ENCODE results near the gene DTX1. TPM values are rescaled to one million over a fixed set of nuclear protein-coding genes. Genes with fewer than 3 reads are reported as not detected.

The DTX1 gene
- total RNA-seq, 1 experiment from 2014 or later: 0.44 TPM

DNA sequence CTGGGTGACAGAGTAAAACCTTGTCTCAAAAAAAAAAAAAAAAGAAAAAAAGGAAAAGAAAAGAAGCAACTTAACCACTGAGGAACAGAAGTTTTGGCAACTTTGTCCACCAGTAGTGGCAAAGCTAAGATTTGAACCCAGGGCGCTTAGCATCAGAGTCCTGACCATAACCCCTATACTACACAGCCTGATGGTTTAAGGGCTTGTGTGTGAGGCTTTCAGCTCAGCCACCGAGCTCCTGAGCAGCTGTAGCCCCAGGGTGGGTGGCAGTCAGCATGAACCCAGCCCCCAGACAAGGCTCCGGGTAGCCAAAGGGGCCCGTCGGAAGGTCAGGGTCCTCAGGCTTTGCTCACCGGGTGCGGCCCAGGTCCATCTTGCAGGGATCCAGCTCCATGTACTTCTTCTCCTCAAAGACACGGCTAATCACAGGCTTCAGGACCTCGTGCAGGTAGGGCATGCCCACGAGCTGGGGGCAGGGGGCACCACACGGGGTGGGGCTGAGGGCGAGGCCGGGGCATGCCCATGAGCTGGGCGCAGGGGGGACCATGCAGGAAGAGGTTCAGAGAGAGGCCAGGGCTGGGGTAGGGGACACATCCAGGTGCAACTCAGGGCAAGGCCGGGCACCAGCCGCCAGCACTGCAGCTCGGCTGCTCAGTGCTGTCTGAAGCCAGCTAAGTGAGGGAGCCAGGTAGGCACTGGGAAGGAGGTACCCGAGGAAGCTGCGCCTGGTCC is 58.1 kb downstream of the DTX1 start:
- POLR2A ChIA-PET: no interaction called here
- in situ Hi-C loops (cut with HindIII; ENCODE audit: low pct_unique_long_range_greater_than_20kb, low sequenced_read_pairs): no loop called here

DNA sequence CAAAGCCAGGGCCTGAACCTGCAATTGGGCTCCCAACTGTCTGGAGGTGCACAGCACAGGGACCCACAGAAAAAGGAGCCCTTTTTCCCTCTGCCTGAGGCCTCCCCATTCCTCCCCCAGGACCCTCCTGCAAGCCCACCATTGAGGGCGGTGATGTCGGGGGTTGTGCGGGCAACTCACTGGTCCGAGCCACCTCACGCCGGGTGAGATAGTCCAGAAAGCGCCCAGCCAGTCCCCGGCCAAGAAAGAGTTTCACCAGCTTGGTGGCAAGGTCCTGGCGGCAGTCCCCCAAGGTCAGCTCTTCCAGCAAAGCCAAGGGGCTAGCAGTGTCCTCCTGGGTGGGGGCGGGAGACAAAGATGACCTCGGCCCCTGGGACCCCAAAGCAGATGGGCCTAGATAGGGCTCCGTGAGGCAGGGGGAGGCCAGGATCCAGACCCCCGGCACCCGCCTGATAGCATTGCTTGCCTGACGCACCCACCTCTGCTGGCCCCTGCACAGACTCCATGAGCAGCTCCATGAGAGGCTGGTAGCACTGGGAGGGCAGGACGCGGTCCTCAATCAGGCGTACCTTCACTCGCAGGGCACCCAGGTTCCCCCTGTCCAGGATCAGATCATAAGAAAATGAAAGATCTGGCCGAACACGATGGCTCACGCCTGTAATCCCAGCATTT is 59.1 kb downstream of the DTX1 start:
- ATAC-seq (no peak), DNase-seq (ENCODE audit: low read depth, low spot score) (no peak)
- TF ChIP-seq, protein P1, sequence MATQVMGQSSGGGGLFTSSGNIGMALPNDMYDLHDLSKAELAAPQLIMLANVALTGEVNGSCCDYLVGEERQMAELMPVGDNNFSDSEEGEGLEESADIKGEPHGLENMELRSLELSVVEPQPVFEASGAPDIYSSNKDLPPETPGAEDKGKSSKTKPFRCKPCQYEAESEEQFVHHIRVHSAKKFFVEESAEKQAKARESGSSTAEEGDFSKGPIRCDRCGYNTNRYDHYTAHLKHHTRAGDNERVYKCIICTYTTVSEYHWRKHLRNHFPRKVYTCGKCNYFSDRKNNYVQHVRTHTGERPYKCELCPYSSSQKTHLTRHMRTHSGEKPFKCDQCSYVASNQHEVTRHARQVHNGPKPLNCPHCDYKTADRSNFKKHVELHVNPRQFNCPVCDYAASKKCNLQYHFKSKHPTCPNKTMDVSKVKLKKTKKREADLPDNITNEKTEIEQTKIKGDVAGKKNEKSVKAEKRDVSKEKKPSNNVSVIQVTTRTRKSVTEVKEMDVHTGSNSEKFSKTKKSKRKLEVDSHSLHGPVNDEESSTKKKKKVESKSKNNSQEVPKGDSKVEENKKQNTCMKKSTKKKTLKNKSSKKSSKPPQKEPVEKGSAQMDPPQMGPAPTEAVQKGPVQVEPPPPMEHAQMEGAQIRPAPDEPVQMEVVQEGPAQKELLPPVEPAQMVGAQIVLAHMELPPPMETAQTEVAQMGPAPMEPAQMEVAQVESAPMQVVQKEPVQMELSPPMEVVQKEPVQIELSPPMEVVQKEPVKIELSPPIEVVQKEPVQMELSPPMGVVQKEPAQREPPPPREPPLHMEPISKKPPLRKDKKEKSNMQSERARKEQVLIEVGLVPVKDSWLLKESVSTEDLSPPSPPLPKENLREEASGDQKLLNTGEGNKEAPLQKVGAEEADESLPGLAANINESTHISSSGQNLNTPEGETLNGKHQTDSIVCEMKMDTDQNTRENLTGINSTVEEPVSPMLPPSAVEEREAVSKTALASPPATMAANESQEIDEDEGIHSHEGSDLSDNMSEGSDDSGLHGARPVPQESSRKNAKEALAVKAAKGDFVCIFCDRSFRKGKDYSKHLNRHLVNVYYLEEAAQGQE (IDR thresholded peaks at IDR 0.05; ENCODE audit: insufficient read depth in 1 of 2, low read depth in 2 of 2, low read length in 1 of 2): no peak
- TF ChIP-seq TCF7L2 (IDR thresholded peaks at IDR 0.05; ENCODE audit: low read depth, low read length) (no peak), POLR2AphosphoS5 (IDR thresholded peaks at IDR 0.05; ENCODE audit: low read depth, low read length) (no peak), SIN3A (IDR thresholded peaks at IDR 0.05; ENCODE audit: borderline replicate concordance, insufficient read depth, low read depth, low read length) (no peak)
- TF ChIP-seq, protein P2, sequence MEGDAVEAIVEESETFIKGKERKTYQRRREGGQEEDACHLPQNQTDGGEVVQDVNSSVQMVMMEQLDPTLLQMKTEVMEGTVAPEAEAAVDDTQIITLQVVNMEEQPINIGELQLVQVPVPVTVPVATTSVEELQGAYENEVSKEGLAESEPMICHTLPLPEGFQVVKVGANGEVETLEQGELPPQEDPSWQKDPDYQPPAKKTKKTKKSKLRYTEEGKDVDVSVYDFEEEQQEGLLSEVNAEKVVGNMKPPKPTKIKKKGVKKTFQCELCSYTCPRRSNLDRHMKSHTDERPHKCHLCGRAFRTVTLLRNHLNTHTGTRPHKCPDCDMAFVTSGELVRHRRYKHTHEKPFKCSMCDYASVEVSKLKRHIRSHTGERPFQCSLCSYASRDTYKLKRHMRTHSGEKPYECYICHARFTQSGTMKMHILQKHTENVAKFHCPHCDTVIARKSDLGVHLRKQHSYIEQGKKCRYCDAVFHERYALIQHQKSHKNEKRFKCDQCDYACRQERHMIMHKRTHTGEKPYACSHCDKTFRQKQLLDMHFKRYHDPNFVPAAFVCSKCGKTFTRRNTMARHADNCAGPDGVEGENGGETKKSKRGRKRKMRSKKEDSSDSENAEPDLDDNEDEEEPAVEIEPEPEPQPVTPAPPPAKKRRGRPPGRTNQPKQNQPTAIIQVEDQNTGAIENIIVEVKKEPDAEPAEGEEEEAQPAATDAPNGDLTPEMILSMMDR (IDR thresholded peaks at IDR 0.05): no peak
- no peaks in the 10 kb centered on the region for H3K4me1 ChIP-seq (ENCODE audit: control insufficient read depth, insufficient read depth, low read length)
- BruUV-seq (replicated peaks): no TSS peak
- H3K4me3 ChIP-seq (ENCODE audit: low read depth in 2 of 2, low read length in 2 of 2): no peak overlapping the region
- ChIA-PET POLR2A (no interaction called here), CTCF (interaction anchor here (0.9 kb wide), 1 partner anchor 37 kb away, joined by 13 read pairs; no protein-coding TSS in a partner anchor)
- H3K27ac ChIP-seq (ENCODE audit: low read length): no peak overlapping the region
- in situ Hi-C loops (cut with HindIII; ENCODE audit: low pct_unique_long_range_greater_than_20kb, low sequenced_read_pairs): no loop called here
- H3K27me3 ChIP-seq (ENCODE audit: control insufficient read depth, insufficient read depth, low read length): no peaks in the 10 kb centered on the region
- H3K9me3 ChIP-seq (ENCODE audit: control insufficient read depth, insufficient read depth, low read depth, low read length): no peaks in the 10 kb centered on the region
- intact Hi-C loops (cut with micrococcal nuclease; ENCODE audit: unreplicated experiment): no loop called here
- H3K36me3 ChIP-seq (ENCODE audit: control insufficient read depth, insufficient read depth, low read length): no peaks in the 10 kb centered on the region

More for the DNA sequence above, 58.1 kb downstream of the DTX1 start:
- no peaks in the 10 kb centered on the region for H3K27me3 ChIP-seq (ENCODE audit: control insufficient read depth, insufficient read depth, low read length)
- no peak overlapping the region for H3K4me3 ChIP-seq (ENCODE audit: low read depth in 2 of 2, low read length in 2 of 2)
- DNase-seq (ENCODE audit: low read depth, low spot score): no peak
- 0 out of 2 replicates have a peak, but pooled peaks have one; percentile 50 for ATAC-seq
- CTCF ChIA-PET: interaction anchor here (0.5 to 0.9 kb wide), 3 partner anchors 38 to 83 kb away, joined by 5 to 13 read pairs (median 11); no protein-coding TSS in a partner anchor
- no peaks in the 10 kb centered on the region for H3K4me1 ChIP-seq (ENCODE audit: control insufficient read depth, insufficient read depth, low read length)
- H3K27ac ChIP-seq (ENCODE audit: low read length): no peak overlapping the region
- no TSS peak for BruUV-seq (replicated peaks)
- no peak for TF ChIP-seq TCF7L2 (IDR thresholded peaks at IDR 0.05; ENCODE audit: low read depth, low read length)
- TF ChIP-seq, protein P1 (IDR thresholded peaks at IDR 0.05; ENCODE audit: insufficient read depth in 1 of 2, low read depth in 2 of 2, low read length in 1 of 2): no peak
- no peaks in the 10 kb centered on the region for H3K36me3 ChIP-seq (ENCODE audit: control insufficient read depth, insufficient read depth, low read length)
- intact Hi-C loops (cut with micrococcal nuclease; ENCODE audit: unreplicated experiment): no loop called here
- H3K9me3 ChIP-seq (ENCODE audit: control insufficient read depth, insufficient read depth, low read depth, low read length): no peaks in the 10 kb centered on the region
